Measurements from ENCODE around the gene HNRNPL.
A peak's percentile ranks its signal among the peaks of the same experiment; 100 is the strongest.
"Not testable (repeated sequence)": the region's sequence is repeated elsewhere in the genome, so short reads cannot be mapped to it uniquely, and the experiment has no call there.

The HNRNPL gene

DNA sequence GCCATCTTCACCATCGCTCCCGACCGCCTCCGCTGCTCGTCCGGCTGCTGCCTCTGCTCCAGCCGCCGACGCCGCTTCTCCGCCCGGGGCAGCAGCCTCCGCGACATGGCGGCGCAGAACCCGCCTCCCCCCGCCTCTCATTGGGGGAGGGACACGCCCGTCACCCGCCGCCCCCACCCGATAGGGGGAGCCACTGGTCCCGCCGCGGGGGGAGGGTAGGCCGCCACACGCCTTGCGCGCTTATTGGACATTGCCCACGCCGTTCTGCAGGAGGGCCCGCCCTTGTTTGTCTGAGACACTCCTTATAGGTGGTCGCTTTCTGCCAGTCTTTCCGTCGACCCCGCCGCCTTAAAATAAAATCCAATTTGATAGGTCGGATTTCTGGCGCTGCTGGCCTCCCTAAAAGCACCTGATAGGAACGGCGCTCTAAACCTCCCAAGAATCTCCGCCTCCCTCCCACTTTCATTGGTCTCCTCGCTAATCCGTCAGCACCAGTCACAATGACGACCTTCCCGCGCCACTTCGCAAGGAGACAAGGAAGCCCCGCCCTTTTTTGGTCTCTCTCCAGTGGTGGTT lies at the start of gene HNRNPL:
TSS of gene HNRNPL (minus strand) at position 127 of the 576 bp plus-strand sequence. CDS start at position 107, 20 bp downstream.
- peak; percentile 100 for DNase-seq (ENCODE audit: low read depth)

DNA sequence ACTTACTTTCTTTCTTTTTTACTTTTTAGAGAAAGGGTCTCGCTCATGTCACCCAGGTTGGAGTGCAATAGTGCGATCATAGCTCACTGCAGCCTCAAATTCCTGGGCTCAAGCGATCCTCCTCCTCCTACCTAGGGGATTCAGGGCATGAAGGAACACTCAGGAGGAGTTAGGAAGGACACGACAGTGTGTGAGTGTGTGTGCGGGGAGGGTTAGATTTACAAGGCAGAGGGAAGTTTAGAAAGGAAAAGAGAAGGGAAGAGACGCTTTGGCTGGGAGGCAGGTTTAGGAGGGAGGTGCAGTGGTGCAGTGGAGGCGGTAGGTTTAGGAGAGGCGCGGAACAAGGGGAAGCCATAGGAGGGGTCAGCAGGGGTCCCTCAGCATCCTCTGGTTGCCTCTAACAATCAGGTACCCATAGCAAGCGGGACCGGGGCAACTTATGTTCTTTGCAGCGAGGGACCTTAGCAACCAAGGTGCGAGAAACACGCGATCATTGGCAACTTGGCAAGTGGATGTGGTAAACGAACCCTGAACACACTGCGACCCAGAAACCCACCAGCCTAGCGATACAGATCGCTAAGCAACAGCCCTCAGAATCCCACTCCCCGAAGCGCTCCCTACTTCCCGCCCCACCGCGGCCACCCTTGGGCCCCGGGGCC lies 49.1 kb upstream of the HNRNPL start:
- DNase-seq (ENCODE audit: low read depth) = no peak

DNA sequence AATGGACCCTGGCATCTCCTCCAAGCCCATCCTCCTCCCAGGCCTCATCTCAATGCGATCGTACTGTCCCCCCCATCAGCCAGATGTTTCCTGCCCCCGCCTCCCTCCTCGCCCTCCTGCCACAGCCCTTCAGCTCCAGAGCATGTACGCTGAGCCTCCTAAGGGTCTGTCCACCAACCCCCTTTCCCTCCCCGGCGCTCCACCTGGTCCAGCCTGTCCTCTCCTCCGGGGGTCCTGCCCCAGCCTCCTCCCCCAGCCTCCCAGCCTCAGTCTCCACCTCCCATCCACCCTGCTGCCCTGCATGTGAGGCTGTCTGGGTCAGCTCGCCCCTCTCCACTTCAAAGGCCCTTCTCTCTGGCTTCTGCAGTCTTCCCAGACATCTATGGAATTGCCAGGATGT lies 45.2 kb upstream of the HNRNPL start:
- no peak for DNase-seq (ENCODE audit: low read depth)

DNA sequence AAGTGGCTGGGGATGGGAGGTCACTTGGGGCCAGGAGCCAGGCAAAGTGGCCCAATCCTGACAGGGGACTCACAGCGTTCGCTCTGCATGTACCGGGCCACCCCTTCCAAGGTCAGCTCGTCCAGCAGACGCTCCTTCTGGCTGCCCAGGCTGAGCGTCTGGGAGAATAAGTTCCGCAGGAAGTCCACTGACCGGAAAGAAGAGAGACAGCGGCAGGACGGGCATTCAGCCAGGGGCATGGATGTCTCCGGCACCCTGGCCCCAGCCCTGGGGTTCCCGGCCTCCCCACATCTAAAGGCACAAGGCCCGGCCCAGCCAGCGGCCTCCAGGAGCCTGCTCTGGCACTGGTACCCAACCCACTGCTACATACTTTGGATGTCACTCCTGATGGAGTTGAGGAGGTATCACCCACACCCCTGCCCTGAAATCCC lies 43.6 kb upstream of the HNRNPL start:
- no peak for DNase-seq (ENCODE audit: low read depth)

DNA sequence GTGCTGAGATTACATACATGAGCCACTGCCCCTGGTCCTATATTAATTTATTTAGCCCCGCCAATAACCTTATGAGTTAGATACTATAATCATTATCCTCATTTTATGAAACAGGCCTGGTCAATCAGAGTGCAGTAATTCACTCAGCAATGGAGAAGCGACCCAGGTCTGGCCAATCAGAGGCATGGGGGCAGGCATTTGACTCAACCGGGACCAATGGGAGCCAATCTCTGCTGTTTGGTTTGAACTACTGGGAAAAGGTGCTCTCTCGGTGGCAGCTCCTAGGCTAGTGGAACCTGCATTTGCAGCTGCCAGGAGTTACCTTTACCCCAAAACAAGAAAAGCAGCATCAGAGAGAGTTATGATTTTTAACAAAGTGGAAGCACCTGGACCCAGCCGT lies 43.1 kb upstream of the HNRNPL start:
- DNase-seq (ENCODE audit: low read depth) = no peak

DNA sequence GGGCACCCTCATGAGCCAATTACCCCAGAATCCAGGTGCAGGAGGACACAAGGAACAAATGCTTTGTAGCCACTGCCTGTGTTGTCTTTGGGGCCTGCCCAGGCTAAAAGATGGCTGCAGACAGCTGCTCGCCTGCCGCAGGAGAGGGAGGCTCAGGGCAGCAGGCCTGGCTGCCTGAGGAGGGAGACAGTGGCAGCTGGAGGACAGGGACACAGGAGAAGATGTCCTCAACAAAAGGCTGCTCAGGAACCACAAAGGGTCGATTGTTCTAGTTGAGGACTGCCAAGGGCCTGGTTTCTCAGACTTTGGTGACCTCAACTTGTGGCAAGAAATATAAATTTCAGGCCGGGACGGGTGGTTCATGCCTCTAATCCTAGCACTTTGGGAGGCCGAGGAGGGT lies 42.0 kb upstream of the HNRNPL start:
- DNase-seq (ENCODE audit: low read depth) = no peak

DNA sequence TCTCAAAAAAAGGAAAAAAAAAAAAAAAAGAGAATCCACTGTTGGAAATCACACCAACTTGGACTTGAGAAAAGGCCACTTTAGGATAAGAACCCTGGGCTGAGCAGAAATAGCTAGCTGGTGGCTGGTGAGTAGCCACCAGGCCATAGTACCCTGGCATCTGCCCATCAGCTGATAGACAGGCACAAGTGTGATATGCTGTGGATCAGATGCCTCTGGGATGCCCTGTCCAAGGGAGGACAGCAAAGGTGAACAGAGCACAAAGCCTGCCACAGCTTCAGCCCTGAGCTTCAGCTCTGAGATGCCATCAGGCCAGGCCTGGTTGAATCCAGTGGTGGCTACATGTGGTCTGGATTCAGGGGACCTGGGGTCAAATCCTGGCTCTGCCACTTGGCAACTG lies 40.9 kb upstream of the HNRNPL start:
- DNase-seq (ENCODE audit: low read depth) = no peak

DNA sequence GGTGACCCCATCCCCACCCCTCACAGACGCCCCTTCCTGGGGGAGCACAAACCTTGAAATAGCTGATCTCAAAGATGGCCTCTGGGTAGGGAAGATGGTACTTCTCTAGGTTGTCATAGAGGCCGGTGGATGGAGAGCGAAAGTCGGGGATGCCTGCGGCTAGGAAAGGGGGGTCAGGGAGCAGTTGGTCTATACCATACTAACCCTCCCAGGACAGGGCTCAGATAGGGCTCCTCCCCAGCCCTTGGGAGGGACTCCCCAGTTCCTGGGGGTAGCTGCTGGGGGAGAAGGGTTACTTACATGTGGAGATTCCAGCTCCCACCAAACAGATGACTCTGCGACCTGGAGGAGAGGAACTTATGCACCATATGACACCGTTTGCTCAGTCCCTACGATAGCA lies 40.0 kb upstream of the HNRNPL start:
- DNase-seq (ENCODE audit: low read depth) = no peak

DNA sequence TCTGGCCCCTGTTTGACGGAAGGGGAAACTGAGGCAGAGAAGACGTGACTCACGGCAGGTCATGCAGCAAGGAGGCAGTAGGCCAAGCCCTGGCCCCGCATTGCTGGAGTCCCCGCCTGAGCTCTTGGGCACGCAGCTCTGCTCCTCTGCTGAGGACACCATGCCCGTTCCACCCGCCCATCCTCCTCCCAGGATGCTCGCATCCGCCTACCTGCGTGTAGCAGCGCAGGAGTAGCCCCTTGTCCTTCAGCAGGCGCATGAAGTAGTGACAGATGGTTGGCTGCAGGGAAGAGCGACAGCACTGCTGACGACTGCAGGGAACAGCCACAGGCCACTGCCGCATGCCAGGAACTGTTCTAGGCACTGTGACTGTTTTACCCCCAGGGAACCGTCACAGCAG lies 39.1 kb upstream of the HNRNPL start:
- DNase-seq (ENCODE audit: low read depth) = no peak

DNA sequence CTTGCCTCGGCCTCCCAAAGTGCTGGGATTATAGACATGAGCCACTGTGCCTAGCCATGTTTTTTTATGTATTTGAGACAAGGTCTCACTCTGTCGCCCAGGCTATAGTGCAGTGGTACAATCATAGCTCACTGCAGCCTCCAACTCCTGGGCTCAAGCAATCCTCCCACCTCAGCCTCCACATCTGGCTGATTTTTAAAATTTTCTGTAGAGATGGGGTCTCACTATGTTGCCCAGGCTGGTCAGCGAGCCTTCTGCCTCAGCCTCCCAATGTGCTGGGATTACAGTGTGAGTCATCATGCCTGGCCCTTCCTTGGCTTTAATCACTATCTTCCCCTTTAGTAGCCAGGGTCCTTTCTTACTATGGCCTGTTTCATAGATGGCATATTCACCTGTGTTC lies 34.9 kb upstream of the HNRNPL start:
- DNase-seq (ENCODE audit: low read depth) = not testable (repeated sequence)

DNA sequence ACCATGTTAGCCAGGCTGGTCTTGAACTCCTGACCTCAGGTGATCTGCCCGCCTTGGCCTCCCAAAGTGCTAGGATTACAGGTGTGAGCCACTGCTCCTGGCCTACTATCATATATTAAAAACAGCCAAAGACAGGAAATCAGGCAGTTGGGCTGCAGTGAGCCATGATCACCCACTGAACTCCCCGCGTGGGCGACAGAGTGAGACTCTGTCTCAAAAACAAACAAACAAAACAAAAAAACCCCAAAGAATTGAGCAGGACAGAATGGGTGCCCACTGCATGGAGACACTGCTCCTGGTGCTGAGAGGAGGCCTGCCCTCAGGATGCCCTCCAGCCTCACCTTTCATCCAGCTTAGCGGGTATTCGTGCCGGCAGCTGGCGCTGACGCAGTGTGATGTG lies 33.5 kb upstream of the HNRNPL start:
- DNase-seq (ENCODE audit: low read depth) = no peak

DNA sequence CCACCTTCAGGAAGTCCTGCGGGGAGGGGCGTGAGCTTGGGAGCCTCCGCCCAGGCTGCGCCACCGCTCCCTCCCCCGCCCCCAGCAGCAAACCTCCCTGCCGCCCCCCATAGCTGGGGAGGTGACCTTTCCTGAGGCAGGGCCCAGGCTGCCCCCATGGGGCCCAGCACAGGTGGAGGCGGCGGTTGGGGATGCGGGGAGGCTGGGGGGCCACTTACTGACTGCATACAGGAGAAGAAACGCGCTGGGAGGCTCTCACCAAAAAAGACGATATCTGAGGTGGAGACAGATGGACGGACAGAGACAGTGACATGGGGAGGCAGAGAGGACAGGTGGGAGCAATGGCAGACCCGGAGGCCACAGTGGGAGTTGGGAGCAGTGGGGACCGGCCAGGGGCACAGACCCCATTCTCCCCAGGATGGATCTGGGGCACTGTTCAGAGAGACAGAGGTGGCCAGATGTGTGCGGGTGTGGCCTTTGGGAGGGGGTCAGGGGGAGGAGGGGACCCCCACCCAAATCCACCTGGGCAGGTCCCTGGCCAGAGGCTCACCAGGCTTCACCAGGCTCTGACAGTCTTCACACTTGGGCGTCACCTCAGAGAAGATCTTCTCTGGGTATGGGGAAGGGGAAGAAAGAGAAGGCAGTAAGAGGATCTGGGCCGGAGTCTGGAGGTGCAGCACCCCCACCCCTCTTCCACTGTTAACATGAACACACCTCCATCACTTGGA lies 31.3 kb upstream of the HNRNPL start:
- DNase-seq (ENCODE audit: low read depth) = no peak

DNA sequence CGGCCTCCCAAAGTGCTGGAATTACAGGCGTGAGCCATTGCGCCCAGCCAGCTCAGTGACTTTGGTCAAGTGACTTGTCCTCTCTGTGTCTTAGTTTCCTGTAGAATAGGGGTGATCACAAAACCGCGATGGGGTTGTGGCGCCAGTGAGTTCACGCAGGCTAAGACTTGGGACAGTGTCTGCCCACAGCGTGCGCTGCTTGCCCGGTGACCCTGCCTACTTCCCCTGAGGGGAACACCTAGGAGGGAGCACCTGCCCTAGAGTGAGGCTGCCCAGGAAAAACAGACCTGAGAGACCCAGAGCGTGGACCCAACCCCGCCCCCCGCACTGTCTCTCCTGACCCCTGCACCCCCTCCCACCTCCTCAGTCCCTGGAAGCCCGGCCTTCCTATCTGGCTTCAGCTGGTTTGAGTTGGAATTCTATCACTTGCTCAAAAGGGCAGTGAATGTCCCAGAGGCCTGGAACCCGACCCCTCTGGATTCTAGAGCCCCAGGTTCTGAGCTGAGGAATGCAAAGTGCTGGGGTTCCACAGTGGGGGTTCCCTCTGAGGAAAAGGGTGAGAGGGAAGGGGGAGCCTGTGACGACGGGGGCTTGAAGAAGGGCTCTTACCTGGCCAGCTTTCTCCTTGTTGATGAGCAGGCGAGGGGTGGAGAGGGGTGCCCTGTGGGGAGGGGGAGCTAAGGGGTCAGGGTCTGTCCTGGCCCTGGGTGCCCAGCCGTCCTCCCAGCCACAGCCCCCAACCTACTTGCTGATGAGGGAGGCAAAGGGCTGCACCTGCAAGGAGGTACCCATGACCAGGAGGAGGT lies 30.5 kb upstream of the HNRNPL start:
- no peak for DNase-seq (ENCODE audit: low read depth)

DNA sequence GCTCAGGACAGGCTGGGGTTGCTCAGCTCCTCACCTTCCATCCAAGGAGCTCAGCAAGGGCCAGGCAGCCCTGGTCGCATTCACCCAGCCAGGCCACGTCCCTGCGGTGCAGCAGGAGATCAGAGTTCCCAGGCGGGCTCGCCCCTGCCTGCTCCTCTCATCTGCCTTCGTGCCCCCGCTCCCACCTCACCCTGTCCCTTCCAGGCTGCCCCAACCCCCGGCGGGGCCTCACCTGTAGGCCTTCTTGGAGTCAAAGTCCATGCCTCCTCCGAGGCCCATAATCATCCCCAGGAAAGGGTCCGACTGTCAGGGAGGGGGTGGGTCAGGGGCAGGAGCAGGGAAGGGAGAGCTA lies 29.6 kb upstream of the HNRNPL start:
- no peak for DNase-seq (ENCODE audit: low read depth)

DNA sequence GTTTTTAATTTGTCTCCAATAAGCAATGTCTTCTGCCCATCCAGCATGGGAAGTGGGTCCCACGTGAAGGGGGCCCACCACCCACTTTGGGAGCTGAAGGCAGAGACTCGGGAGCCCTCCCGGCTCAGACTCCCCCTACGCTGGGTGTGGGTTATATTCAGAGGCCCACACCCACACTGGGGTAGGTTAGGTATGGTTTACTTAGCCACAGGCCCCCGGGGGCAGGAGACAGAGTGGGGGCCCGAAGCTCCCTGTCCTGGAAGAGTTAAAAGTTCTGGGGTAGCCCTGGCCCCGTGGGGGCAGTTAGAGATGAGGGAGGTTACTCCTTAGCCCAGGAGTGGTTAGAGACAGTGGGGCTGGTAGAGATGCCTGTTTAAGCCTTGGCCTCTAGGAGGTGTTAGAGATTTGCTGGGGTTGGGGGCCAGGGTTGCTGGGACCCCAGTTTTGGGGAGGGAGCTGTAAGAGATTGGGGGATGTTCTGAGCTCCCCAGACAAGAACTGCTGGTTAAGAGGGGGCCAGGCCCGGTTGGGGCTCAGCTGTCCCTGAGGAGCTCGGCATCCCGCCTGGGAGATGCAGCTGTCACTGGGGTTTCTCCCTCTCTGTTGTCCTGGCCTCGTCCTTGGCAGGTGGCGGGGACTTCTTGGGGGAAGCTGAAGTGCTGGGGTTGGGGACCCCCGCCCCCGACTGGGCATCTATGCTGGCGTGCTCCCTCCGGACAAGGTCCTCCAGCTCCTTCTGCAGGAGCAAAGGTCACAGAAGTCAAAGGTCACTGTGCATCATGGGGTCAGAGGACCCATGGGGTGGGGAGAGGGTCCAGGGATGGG lies 29.0 kb upstream of the HNRNPL start:
- DNase-seq (ENCODE audit: low read depth) = no peak

DNA sequence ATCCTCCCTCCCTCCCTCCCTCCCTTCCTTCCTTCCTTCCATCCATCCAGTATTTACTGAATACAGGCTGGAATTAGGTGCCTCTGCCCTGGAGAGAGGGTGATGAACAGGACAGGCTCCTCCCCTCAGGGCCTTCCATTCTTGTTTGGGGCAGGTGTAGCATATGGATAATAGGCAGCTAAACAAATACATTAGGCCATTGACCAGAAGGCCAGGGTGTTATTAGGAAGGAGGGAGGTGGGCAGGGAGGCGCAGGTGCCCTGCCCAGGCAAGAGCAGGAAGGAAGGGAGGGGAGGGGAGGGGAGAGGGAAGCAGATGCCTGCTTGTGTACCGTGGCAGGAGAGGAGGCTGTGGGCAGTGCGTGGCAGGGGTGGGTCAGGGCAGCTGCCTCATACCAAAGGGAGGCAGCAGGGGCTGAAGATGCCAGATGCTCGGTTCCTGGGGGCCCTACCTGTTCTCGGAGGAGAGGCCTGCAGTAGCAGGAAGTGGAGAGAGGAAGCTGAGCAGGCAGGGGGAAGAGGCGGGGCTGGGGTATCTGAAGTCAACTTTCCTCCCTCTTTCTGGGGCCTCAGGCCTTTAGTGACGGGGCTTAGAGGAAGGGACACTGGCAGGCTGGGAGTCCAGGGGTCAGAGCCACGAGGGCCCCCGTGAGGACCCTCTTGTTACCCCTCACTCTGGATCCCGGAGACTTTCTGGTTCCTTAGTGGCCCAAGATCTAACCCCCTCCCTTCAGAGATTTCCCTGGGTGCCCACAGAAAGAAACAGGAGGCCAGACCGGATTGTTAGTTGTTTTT lies 28.2 kb upstream of the HNRNPL start, which contains the start of gene RINL:
TSS of gene RINL (minus strand) at position 495 of the 794 bp plus-strand sequence. CDS start 1,533 bp downstream, outside the sequence.
- DNase-seq (ENCODE audit: low read depth) = no peak

DNA sequence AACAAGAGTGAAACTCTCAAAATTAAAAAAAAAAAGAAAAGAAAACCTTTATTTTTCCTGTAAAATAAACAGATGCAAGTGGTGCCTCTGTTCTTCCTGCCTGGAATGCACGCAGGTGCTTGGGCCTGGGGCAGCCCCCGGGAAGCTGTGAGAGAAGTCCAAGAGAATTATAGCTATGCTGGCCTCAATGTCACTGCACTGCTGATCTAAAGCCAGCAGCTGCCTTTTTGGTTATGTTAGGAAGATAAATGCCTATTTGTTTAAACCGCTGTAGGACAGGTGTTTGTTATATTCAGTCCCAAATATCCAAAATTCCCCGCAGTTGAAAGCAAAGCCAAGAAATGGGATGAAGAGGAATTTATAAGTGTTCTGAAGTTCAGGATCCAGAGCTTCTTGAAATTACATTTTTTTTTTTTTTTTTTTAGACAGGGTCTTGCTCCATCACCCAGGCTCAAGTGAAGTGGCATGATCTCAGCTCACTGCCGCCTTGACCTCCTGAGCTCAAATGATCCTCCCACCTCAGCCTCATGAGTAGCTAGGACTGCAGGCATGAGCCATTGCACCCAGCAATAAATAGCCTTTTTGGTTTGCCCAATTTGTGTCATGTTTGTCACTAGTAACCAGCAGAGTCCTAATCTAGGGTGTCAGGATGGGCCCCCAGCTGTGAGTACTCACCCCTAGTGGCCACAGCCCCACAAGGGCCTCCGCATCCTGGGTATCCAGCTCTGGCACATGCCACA lies 26.0 kb upstream of the HNRNPL start:
- DNase-seq (ENCODE audit: low read depth) = no peak

DNA sequence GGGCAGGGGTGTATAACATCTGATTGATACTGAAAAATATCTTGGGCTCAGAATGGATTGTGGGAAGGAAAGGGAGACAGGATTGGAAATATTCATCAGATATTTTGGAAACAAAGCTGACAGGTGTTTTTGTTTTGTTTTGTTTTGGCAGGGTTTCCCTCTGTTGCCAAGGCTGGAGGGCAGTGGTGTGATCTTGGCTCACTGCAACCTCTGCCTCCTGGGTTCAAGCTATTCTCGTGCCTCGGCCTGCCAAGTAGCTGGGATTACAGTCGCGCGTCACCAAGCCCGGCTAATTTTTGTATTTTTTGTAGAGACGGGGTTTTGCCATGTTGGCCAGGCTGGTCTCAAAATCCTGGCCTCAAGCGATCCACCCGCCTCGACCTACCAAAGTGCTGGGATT lies 23.6 kb upstream of the HNRNPL start:
- DNase-seq (ENCODE audit: low read depth) = not testable (repeated sequence)

DNA sequence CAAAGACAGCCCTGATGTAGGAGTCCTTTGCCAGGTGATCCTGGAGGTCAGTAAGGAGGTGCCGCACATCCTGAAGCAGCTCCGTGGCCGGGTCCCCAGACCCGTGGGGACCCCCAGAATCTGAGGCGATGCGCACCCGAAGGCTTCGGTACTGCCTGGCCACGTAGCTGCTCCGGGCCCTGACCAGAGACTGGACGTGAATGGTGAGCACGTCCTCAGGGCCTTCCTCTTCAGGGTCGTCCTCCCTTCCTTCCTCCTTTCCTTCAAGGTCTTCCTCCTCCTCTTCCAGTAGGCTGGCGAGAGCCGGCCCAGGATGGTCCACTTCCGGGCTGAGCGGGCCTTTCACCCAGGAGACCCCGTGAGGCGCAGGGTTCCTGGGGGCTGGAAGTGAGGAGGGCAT lies 20.8 kb upstream of the HNRNPL start:
- DNase-seq (ENCODE audit: low read depth) = no peak

Measured in iris pigment epithelial cell (primary cell).